NCI-H748 (cell line): ENCODE measurements around the gene LLGL2.
"Not testable (repeated sequence)": the region's sequence is repeated elsewhere in the genome, so short reads cannot be mapped to it uniquely, and the experiment has no call there.

Source experiments
- DNase-seq: peaks from one replicate; lab custom pipeline; 2025; ENCODE audit not compliant: unreplicated experiment; lab: John Stamatoyannopoulos, UW

LLGL2 gene

DNA sequence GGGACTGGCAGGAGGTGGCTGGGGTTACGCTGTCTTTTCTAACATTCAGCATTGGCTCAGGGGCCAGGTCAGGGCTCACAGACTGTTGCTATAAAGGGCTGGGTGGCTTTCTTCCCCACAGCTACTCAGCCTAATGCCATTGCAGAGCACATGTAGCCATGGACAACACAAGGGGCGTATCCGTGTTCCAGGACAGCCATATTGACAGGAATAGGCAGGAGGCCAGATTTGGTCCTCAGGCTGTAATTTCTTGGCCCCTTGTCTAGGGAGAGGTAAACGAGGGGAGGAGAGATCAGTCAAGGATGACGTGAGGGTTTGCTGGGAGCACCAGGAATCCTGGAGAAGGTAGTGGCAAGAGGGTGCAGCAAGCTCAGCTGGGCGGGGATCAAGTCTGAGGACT lies 40.9 kb downstream of the LLGL2 start:
- DNase-seq: no peak

DNA sequence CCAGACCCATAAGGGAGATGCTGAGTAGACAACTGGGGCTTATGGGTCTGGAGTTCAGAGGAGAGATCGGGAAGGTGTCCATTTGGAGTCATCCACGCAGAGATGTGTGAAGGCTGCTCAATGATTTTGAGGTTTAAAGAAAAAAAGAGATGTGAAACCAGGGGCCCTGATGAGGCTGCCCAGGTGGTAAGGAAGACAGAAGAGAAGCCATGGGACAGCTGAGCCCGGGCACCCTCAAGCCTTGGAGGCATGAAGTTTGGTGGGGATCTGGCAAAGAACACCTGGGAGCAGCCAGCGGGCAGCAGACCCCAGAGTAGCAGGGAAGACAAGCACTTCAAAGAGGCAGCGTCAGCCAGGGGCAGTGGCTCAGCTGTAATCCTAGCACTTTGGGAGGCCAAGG lies 41.3 kb downstream of the LLGL2 start:
- no peak for DNase-seq

DNA sequence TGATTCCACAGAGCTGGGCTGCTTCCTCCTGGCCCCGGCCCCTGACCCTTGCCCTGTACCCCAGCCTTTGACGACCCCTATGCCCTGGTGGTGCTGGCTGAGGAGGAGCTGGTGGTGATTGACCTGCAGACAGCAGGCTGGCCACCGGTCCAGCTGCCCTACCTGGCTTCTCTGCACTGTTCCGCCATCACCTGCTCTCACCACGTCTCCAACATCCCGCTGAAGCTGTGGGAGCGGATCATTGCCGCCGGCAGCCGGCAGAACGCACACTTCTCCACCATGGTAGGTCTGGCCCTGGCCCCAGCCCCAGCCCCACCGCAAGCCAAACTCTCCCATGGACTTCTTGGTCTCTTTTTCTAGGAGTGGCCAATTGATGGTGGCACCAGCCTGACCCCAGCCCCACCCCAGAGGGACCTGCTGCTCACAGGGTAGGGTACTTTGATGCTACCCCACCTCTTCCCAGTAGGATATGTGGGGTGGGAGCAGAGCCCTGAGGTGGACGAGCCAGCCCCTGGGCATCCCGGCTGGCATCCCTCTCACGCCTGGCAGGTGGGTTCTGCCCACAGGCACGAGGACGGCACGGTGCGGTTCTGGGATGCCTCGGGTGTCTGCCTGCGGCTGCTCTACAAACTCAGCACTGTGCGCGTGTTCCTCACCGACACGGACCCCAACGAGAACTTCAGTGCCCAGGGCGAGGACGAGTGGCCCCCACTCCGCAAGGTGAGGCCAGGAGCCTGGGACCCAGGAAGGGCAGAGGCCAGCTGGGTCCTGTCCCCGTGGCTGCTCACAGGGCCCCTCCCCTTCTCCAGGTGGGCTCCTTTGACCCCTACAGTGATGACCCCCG lies 43.1 kb downstream of the LLGL2 start:
- DNase-seq: no peak

DNA sequence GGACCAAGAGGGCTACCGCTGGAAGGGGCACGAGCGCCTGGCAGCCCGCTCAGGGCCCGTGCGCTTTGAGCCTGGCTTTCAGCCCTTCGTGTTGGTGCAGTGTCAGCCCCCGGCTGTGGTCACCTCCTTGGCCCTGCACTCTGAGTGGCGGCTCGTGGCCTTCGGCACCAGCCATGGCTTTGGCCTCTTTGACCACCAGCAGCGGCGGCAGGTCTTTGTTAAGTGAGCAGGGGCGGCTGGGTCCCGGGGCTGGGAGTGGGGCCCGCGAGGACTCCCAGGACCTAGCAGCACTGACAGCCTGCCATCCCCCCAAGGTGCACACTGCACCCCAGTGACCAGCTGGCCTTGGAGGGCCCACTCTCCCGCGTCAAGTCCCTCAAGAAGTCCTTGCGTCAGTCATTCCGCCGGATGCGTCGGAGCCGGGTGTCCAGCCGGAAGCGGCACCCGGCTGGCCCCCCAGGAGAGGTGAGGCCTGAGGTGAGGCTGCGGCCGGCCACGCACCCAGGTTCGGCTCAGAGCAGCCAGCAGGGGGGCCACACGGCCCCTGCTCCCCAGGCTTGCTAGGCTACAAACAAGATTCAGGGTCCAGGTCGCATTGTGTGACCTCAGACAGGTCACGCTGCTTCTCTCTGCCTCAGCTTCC lies 44.7 kb downstream of the LLGL2 start:
- no peak for DNase-seq

GRCh38 chr17:75570772-75571171 lies 45.3 kb downstream of the LLGL2 start:
- no peak for DNase-seq

GRCh38 chr17:75571197-75571884 lies 45.8 kb downstream of the LLGL2 start:
- DNase-seq: no peak

- no peak for DNase-seq
Measured at GRCh38 chr17:75571885-75572215, 46.4 kb downstream of the LLGL2 start.

- no peak for DNase-seq
Measured at GRCh38 chr17:75572713-75573539, 47.4 kb downstream of the LLGL2 start.

GRCh38 chr17:75573540-75573957 lies 48.1 kb downstream of the LLGL2 start:
- no peak for DNase-seq

DNA sequence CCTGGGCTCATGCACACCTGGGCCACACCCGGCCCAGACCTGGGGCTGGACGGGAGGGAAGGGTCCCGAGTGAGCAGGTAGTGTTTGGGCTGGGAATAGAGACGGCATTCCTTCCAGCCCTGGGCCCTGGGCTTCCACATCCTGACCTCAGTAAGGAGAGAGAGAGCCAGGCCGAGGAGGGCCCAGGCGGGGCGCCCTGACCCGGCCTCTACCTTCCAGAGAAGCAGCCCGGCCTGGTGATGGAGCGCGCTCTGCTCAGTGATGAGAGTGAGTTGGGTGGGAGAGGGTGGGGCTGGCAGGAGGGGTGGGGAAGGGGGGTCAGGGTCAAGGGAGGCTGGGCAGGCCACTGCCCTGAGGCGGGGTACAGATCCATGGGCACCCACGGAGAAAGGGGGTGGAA lies 48.5 kb downstream of the LLGL2 start:
- DNase-seq: no peak

DNA sequence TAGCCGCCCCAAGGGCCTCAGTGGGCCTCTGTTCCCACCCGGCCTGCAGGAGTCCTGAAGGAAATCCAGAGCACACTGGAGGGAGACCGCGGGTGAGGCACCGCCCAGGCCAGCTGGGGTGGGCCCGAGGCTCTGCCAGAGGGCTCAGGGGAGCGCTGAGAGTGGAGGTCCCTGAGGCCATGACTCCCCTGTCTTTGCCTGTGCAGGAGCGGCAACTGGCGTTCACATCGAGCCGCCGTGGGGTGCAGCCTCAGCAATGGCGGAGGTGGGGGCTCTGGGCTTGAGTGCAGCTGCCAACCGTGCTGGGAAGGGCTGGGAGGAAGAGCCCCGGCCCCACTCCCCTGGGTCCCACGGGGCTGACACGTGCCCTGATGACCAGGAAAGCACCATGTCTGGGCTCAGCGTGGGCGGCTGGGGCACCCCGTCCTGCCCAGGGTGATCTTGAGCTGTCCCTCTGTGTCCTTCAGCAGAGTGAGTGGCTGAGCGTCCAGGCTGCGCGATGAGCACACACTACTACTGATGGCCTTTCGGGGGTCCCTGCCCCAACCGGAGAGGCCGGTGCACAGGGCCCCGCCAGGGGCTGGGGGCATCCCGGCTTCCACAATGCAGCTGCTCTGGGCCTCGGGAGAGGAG lies 49.0 kb downstream of the LLGL2 start:
- no peak for DNase-seq

- DNase-seq: no peak
Measured at GRCh38 chr17:75575197-75575596, 49.7 kb downstream of the LLGL2 start.

DNA sequence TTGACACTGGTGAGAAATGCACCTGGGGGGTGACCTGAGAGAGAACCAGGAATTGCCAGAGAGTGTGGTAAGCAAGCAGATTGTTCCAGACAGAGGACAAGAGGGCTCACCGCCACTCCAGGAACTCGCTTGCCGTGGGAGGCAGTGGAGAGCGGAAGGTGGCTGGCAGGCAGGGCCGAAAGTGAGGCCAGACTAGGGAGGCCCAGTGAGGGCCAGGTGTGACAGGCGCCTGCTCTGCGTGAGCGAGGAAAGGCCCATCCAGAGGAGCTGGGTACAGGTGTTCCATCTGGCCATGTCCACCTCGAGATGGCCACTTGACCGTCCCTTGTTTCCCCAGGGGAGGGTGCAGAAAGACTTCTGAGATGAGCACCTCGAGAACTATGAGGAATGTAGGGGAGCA lies 50.2 kb downstream of the LLGL2 start:
- no peak for DNase-seq

DNA sequence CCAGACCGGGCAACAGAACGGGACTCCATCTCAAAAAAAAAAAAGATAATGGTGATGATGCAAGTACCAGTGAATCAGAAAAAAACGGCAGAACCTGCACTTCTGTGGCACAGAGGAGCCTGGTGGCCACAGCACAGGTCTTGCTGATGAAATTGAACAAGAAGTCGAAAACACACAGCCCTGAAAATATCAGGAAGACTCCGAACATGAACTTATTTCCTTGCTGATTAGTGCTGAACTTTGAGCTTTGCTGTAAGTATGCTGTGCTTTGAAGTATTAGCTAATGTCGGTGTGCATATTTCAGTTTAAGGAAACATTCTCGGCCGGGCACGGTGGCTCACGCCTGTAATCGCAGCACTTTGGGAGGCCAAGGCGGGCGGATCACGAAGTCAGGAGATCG lies 51.2 kb downstream of the LLGL2 start:
- DNase-seq: no peak

DNA sequence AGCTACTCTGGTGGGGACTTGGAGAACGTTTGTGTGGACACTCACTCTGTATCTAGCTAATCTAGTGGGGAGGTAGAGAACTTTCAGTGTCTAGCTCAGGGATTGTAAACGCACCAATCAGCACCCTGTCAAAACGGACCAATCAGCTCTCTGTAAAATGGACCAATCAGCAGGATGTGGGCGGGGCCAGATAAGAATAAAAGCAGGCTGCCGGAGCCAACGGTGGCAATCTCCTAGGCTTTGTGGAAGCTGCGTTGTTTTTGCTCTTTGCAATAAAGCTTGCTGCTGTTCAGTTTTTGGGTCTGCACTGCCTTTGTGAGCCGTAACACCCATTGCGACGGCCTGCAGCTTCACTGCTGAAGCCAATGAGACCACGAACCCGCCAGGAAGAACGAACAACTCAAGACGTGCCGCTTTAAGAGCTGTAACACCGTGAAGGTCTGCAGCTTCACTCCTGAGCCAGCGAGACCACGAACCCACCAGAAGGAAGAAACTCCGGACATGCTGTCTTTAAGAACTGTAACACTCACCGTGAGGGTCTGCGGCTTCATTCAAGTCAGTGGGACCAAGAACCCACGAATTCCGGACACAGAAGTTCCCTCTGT lies 55.7 kb downstream of the LLGL2 start:
- DNase-seq: not testable (repeated sequence)

GRCh38 chr17:75583197-75583596 lies 57.7 kb downstream of the LLGL2 start:
- DNase-seq: not testable (repeated sequence)

DNA sequence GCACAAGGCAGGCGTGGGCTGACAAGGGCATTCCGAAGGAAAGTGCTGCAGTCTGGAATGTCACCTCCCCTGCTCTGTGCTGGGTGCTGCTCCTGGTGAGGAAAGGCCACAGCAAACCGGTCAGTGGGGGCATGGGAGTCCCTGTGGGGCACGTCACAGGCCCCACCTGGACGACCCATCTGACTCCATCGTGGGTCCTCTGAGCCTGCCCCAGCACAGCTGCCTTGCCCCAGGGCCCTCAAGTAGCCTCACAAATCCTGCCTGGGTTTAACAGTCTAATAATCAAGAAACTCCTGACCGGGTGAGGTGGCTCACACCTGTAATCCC lies 59.3 kb downstream of the LLGL2 start:
- DNase-seq: no peak

- peak; percentile 60 for DNase-seq
Measured at GRCh38 chr17:75587675-75588595, 62.4 kb downstream of the LLGL2 start, which contains the start of gene MYO15B. MYO15B (plus strand) TSS chr17:75587800; CDS start chr17:75588058, 258 bp downstream.

DNA sequence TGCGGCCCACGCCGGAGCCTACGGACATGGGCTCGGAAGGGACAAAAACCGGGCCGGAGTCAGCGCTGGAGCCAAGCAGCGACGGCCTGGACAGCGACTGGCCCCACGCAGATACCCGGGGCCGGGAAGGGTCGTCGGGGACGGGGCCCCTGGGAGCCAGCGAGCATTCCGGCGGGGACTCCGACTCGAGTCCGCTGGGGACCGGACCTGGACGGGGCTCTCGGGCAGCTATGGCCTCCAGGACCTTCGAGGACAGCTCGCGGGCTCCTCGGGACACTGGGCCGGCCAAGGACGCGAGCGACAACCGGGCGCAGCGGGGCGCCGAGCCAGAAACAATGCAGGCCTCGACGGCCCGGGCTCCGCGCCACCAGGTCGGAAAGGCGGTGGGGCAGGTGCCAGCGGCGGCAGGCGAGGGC lies 63.1 kb downstream of the LLGL2 start:
- DNase-seq: no peak
